ENCODE measurements around the gene ACAP1. TPM values are rescaled to one million over a fixed set of nuclear protein-coding genes. Genes with fewer than 3 reads are reported as not detected.

The ACAP1 gene
- polyA plus RNA-seq, 1 donor (not counting 4 experiments of a cell fraction or from before 2014, with no cell fraction given): 1.7 TPM

GRCh38 chr17:7296189-7296861, 40.0 kb upstream of the ACAP1 start:
- dilution Hi-C loops (cut with MboI; ENCODE audit: extremely low pct_ligation_motif_present, low sequenced_read_pairs): no loop called here
- no peak overlapping the region for H3K9ac ChIP-seq (ENCODE audit: control insufficient read depth, extremely low read depth, insufficient read depth, low read length)
- peaks cover 2% of the 10 kb centered on the region for H4K20me1 ChIP-seq (ENCODE audit: control insufficient read depth, extremely low read depth, insufficient read depth, low read length)
- peaks cover 23% of the 10 kb centered on the region for H3K4me1 ChIP-seq (ENCODE audit: control insufficient read depth, extremely low read depth, insufficient read depth, low read length)
- H3K79me2 ChIP-seq (ENCODE audit: control insufficient read depth, insufficient read depth, low read length): no peaks in the 10 kb centered on the region
- no peaks in the 10 kb centered on the region for H3K36me3 ChIP-seq (ENCODE audit: control insufficient read depth in 2 of 2, extremely low read depth in 1 of 2, insufficient read depth in 2 of 2, low read length in 2 of 2)
- peak overlapping the region in 1 of 3 experiments; percentile 37 for H3K4me3 ChIP-seq (ENCODE audit: control insufficient read depth in 2 of 3, extremely low read depth in 1 of 3, insufficient read depth in 2 of 3, low read depth in 1 of 3, low read length in 3 of 3)
- peaks cover 33% of the 10 kb centered on the region for H3K27me3 ChIP-seq (ENCODE audit: control insufficient read depth, extremely low read depth, insufficient read depth, low read length)
- FAIRE-seq (no peak), DNase-seq (ENCODE audit: low read depth, low spot score) (no peak)
- H3K9me1 ChIP-seq (ENCODE audit: control insufficient read depth, extremely low read depth, insufficient read depth, low read length): no peaks in the 10 kb centered on the region
- H3K27ac ChIP-seq (ENCODE audit: control insufficient read depth, insufficient read depth, low read length): no peak overlapping the region
- peak overlapping the region; percentile 30 for H2AFZ ChIP-seq (ENCODE audit: control insufficient read depth, low read length)
- H3K9me3 ChIP-seq (ENCODE audit: control insufficient read depth, low read depth, low read length): no peaks in the 10 kb centered on the region
- TF ChIP-seq, protein P1, sequence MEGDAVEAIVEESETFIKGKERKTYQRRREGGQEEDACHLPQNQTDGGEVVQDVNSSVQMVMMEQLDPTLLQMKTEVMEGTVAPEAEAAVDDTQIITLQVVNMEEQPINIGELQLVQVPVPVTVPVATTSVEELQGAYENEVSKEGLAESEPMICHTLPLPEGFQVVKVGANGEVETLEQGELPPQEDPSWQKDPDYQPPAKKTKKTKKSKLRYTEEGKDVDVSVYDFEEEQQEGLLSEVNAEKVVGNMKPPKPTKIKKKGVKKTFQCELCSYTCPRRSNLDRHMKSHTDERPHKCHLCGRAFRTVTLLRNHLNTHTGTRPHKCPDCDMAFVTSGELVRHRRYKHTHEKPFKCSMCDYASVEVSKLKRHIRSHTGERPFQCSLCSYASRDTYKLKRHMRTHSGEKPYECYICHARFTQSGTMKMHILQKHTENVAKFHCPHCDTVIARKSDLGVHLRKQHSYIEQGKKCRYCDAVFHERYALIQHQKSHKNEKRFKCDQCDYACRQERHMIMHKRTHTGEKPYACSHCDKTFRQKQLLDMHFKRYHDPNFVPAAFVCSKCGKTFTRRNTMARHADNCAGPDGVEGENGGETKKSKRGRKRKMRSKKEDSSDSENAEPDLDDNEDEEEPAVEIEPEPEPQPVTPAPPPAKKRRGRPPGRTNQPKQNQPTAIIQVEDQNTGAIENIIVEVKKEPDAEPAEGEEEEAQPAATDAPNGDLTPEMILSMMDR (optimal IDR thresholded peaks at IDR 0.05 in 1 of 3, IDR thresholded peaks at IDR 0.05 in 1 of 3, conservative IDR thresholded peaks at IDR 0.05 in 1 of 3; ENCODE audit: extremely low read depth in 1 of 3, insufficient read depth in 2 of 3, low read length in 3 of 3): peak; percentile 68 to 94 (median 83)
- no peak for TF ChIP-seq EZH2 (IDR thresholded peaks at IDR 0.05; ENCODE audit: low read length)
- H3K4me2 ChIP-seq (ENCODE audit: control insufficient read depth, extremely low read depth, insufficient read depth, low read depth, low read length): peak overlapping the region; percentile 66

- peaks cover 1 to 2% of the 10 kb centered on the region in 2 experiments for H3K36me3 ChIP-seq (ENCODE audit: control insufficient read depth in 2 of 2, extremely low read depth in 1 of 2, insufficient read depth in 2 of 2, low read length in 2 of 2)
- DNase-seq (ENCODE audit: low read depth, low spot score): no peak
- H3K9me1 ChIP-seq (ENCODE audit: control insufficient read depth, extremely low read depth, insufficient read depth, low read length): no peaks in the 10 kb centered on the region
- peaks cover 5% of the 10 kb centered on the region for H3K4me1 ChIP-seq (ENCODE audit: control insufficient read depth, extremely low read depth, insufficient read depth, low read length)
- H3K4me2 ChIP-seq (ENCODE audit: control insufficient read depth, extremely low read depth, insufficient read depth, low read depth, low read length): no peak overlapping the region
- peaks cover 8% of the 10 kb centered on the region for H4K20me1 ChIP-seq (ENCODE audit: control insufficient read depth, extremely low read depth, insufficient read depth, low read length)
- H3K27ac ChIP-seq (ENCODE audit: control insufficient read depth, insufficient read depth, low read length): no peak overlapping the region
- H2AFZ ChIP-seq (ENCODE audit: control insufficient read depth, low read length): no peak overlapping the region
- no peak for FAIRE-seq
- H3K27me3 ChIP-seq (ENCODE audit: control insufficient read depth, extremely low read depth, insufficient read depth, low read length): no peaks in the 10 kb centered on the region
- no peak overlapping the region for H3K4me3 ChIP-seq (ENCODE audit: control insufficient read depth in 2 of 3, extremely low read depth in 1 of 3, insufficient read depth in 2 of 3, low read depth in 1 of 3, low read length in 3 of 3)
- H3K9me3 ChIP-seq (ENCODE audit: control insufficient read depth, low read depth, low read length): no peaks in the 10 kb centered on the region
- TF ChIP-seq, protein P1 (optimal IDR thresholded peaks at IDR 0.05 in 1 of 3, IDR thresholded peaks at IDR 0.05 in 1 of 3, conservative IDR thresholded peaks at IDR 0.05 in 1 of 3; ENCODE audit: extremely low read depth in 1 of 3, insufficient read depth in 2 of 3, low read length in 3 of 3): no peak
- no peak for TF ChIP-seq EZH2 (IDR thresholded peaks at IDR 0.05; ENCODE audit: low read length)
- no peak overlapping the region for H3K9ac ChIP-seq (ENCODE audit: control insufficient read depth, extremely low read depth, insufficient read depth, low read length)
- peaks cover 17% of the 10 kb centered on the region for H3K79me2 ChIP-seq (ENCODE audit: control insufficient read depth, insufficient read depth, low read length)
- dilution Hi-C loops (cut with MboI; ENCODE audit: extremely low pct_ligation_motif_present, low sequenced_read_pairs): no loop called here
Observed at GRCh38 chr17:7304179-7304578, 32.1 kb upstream of the ACAP1 start.
